ENCODE measurements around the gene SPOP.

Gene SPOP

GRCh38 chr17:49580055-49580721 lies 97.7 kb downstream of the SPOP start:
- no peak for DNase-seq (ENCODE audit: low read depth)

GRCh38 chr17:49579522-49579921 lies 98.4 kb downstream of the SPOP start:
- no peak overlapping the region for H3K4me3 ChIP-seq (ENCODE audit: low read depth, low read length)

More at GRCh38 chr17:49580055-49580721, 97.7 kb downstream of the SPOP start:
- H3K4me3 ChIP-seq (ENCODE audit: low read depth, low read length): no peak overlapping the region
- no peak for TF ChIP-seq CTCF (IDR thresholded peaks at IDR 0.05; ENCODE audit: control insufficient read depth, extremely low read depth, insufficient read depth)

DNA sequence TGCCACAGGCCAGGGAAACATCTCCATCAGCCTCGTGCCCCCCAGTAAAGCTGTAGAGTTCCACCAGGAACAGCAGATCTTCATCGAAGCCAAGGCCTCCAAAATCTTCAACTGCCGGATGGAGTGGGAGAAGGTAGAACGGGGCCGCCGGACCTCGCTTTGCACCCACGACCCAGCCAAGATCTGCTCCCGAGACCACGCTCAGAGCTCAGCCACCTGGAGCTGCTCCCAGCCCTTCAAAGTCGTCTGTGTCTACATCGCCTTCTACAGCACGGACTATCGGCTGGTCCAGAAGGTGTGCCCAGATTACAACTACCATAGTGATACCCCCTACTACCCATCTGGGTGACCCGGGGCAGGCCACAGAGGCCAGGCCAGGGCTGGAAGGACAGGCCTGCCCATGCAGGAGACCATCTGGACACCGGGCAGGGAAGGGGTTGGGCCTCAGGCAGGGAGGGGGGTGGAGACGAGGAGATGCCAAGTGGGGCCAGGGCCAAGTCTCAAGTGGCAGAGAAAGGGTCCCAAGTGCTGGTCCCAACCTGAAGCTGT lies 98.9 kb downstream of the SPOP start:
- DNase-seq (ENCODE audit: low read depth): no peak
- no peak overlapping the region for H3K4me3 ChIP-seq (ENCODE audit: low read depth, low read length)
- no peak for TF ChIP-seq CTCF (IDR thresholded peaks at IDR 0.05; ENCODE audit: control insufficient read depth, extremely low read depth, insufficient read depth)

More at GRCh38 chr17:49579522-49579921, 98.4 kb downstream of the SPOP start:
- no peak for DNase-seq (ENCODE audit: low read depth)
- TF ChIP-seq CTCF (IDR thresholded peaks at IDR 0.05; ENCODE audit: control insufficient read depth, extremely low read depth, insufficient read depth): no peak

DNA sequence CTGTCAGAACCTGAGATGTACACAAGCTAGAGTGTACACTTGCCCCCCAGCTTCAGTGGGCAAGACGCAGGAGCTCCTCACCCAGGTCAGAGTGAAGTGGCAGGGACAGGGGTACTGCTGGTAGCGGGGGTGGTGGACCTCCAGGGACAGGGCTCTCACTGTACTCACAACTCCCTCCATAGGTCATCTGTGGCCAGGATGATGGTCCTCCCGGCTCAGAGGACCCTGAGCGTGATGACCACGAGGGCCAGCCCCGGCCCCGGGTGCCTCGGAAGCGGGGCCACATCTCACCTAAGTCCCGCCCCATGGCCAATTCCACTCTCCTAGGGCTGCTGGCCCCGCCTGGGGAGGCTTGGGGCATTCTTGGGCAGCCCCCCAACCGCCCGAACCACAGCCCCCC lies 99.5 kb downstream of the SPOP start:
- H3K4me3 ChIP-seq (ENCODE audit: low read depth, low read length): no peak overlapping the region
- TF ChIP-seq CTCF (IDR thresholded peaks at IDR 0.05; ENCODE audit: control insufficient read depth, extremely low read depth, insufficient read depth): no peak
- DNase-seq (ENCODE audit: low read depth): no peak

DNA sequence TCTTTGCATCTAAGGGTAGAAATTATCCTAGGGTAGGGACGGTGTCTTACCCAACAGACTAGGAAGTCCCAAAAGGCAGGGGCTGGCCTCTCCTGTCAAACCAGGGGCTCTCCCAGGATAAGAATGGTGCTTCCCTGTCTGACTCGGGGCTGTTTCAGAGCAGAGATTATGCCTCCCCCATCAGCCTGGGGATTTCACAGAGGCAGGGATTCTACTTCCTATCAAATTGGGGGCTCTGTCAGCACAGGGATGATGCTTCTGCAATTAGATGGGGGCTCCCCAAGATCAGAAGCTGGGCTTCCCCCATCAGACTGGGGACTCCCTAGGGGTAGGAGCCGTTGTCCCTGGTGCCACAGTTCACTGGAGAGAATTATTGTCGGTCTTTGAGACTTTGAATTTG lies 99.9 kb downstream of the SPOP start:
- DNase-seq (ENCODE audit: low read depth): no peak
- TF ChIP-seq CTCF (IDR thresholded peaks at IDR 0.05; ENCODE audit: control insufficient read depth, extremely low read depth, insufficient read depth): no peak
- no peak overlapping the region for H3K4me3 ChIP-seq (ENCODE audit: low read depth, low read length)

DNA sequence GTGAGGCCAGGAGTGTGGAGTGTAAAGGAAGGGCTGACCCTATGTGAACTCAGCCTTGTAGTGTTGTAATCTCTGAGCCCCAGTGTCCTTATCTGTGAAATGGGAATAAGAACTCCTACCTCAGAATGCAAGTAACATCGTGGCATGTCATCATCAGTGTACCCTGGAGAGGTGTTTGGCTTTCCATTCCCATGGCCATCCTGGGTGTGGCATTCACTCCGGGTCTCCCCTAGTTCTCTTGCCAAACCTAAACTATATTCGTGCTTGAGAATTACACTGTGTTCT lies 100.3 kb downstream of the SPOP start:
- H3K4me3 ChIP-seq (ENCODE audit: low read depth, low read length): no peak overlapping the region
- no peak for DNase-seq (ENCODE audit: low read depth)
- TF ChIP-seq CTCF (IDR thresholded peaks at IDR 0.05; ENCODE audit: control insufficient read depth, extremely low read depth, insufficient read depth): no peak

Data from LNCaP clone FGC (cell line).